ENCODE results near the gene CTDP1.

The CTDP1 gene

GRCh38 chr18:79744625-79745024 lies 65.0 kb downstream of the CTDP1 start:
- H3K9ac ChIP-seq (ENCODE audit: low read length): no peak overlapping the region
- no peak overlapping the region for H2AFZ ChIP-seq (ENCODE audit: low read depth, low read length)
- no peak overlapping the region for H2BK15ac ChIP-seq (ENCODE audit: low read depth, poor library complexity, severe bottlenecking)
- no peak overlapping the region for H2BK12ac ChIP-seq (ENCODE audit: low read length in 2 of 2)
- no peak overlapping the region for H4K8ac ChIP-seq (ENCODE audit: low read length)
- H2BK120ac ChIP-seq (ENCODE audit: low read depth, low read length): no peak overlapping the region
- no peak overlapping the region for H3K4me3 ChIP-seq (ENCODE audit: insufficient read depth in 1 of 2, low read depth in 1 of 2, low read length in 2 of 2)
- no peaks in the 10 kb centered on the region for H3K27me3 ChIP-seq (ENCODE audit: control insufficient read depth in 1 of 2, insufficient read depth in 1 of 2, low read length in 2 of 2)
- peaks cover 12% of the 10 kb centered on the region for H3K9me3 ChIP-seq (ENCODE audit: control insufficient read depth, low read length)
- H3K36me3 ChIP-seq (ENCODE audit: control insufficient read depth in 1 of 2, insufficient read depth in 2 of 2, low read depth in 1 of 2, low read length in 2 of 2): peaks cover 72 to 73% of the 10 kb centered on the region in 2 experiments
- H3K79me1 ChIP-seq (replicated peaks; ENCODE audit: low read length, poor library complexity, severe bottlenecking): peaks cover 27% of the 10 kb centered on the region
- H2BK5ac ChIP-seq (ENCODE audit: low read depth, low read length, poor library complexity, severe bottlenecking): no peak overlapping the region
- H3K14ac ChIP-seq (ENCODE audit: low read length in 2 of 2): no peak overlapping the region
- H3K23ac ChIP-seq (ENCODE audit: low read length in 2 of 2): no peak overlapping the region
- H3K4me1 ChIP-seq (ENCODE audit: control insufficient read depth, insufficient read depth, low read depth, low read length): no peaks in the 10 kb centered on the region
- no peak overlapping the region for H3K27ac ChIP-seq (ENCODE audit: low read length, poor library complexity, severe bottlenecking)
- WGBS: 92% methylated on average over 14 of the region's 14 CpGs
- no peak overlapping the region for H3K18ac ChIP-seq (ENCODE audit: low read depth in 1 of 2, low read length in 2 of 2)
- H4K91ac ChIP-seq (ENCODE audit: low read length): no peak overlapping the region
- DNase-seq: no peak
- H3K4me2 ChIP-seq (ENCODE audit: low read length, poor library complexity, severe bottlenecking): no peak overlapping the region
- H2AK5ac ChIP-seq (ENCODE audit: low read length, severe bottlenecking): no peak overlapping the region
- no peak overlapping the region for H3K4ac ChIP-seq (ENCODE audit: low read depth in 1 of 2, low read length in 2 of 2)

DNA sequence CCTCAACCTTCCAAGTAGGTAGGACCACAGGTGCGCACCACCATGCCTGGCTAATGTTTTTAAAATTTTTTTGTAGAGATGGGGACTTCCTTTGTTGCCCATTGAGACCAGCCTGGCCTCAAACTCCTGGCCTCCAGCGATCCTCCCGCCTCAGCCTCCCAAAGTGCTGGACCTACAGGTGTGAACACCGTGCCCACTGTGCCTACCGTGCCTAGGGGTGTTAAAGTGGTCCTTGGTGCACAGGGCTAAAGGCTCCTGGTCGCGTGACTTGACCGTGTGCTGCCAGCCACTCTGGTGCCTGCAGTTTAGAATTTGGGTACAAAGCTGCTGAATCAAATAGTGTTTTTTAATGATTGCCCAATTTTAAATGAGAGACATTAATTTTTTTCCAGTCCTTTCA lies 67.1 kb downstream of the CTDP1 start:
- peaks cover 7% of the 10 kb centered on the region for H3K9me3 ChIP-seq (ENCODE audit: control insufficient read depth, low read length)
- H3K27me3 ChIP-seq (ENCODE audit: control insufficient read depth in 1 of 2, insufficient read depth in 1 of 2, low read length in 2 of 2): no peaks in the 10 kb centered on the region
- no peak overlapping the region for H2BK12ac ChIP-seq (ENCODE audit: low read length in 2 of 2)
- no peak overlapping the region for H2BK5ac ChIP-seq (ENCODE audit: low read depth, low read length, poor library complexity, severe bottlenecking)
- no peak overlapping the region for H3K14ac ChIP-seq (ENCODE audit: low read length in 2 of 2)
- H4K91ac ChIP-seq (ENCODE audit: low read length): no peak overlapping the region
- no peak overlapping the region for H2BK120ac ChIP-seq (ENCODE audit: low read depth, low read length)
- 100% methylated on average over 7 of the region's 8 CpGs for WGBS
- no peak overlapping the region for H2AK5ac ChIP-seq (ENCODE audit: low read length, severe bottlenecking)
- H3K27ac ChIP-seq (ENCODE audit: low read length, poor library complexity, severe bottlenecking): no peak overlapping the region
- H3K23ac ChIP-seq (ENCODE audit: low read length in 2 of 2): no peak overlapping the region
- DNase-seq: no peak
- no peak overlapping the region for H3K4me2 ChIP-seq (ENCODE audit: low read length, poor library complexity, severe bottlenecking)
- H2AFZ ChIP-seq (ENCODE audit: low read depth, low read length): no peak overlapping the region
- no peak overlapping the region for H3K4ac ChIP-seq (ENCODE audit: low read depth in 1 of 2, low read length in 2 of 2)
- H4K8ac ChIP-seq (ENCODE audit: low read length): no peak overlapping the region
- H3K18ac ChIP-seq (ENCODE audit: low read depth in 1 of 2, low read length in 2 of 2): no peak overlapping the region
- peaks cover 33% of the 10 kb centered on the region for H3K79me1 ChIP-seq (replicated peaks; ENCODE audit: low read length, poor library complexity, severe bottlenecking)
- H3K4me3 ChIP-seq (ENCODE audit: insufficient read depth in 1 of 2, low read depth in 1 of 2, low read length in 2 of 2): no peak overlapping the region
- H3K4me1 ChIP-seq (ENCODE audit: control insufficient read depth, insufficient read depth, low read depth, low read length): peaks cover 2% of the 10 kb centered on the region
- H2BK15ac ChIP-seq (ENCODE audit: low read depth, poor library complexity, severe bottlenecking): no peak overlapping the region
- peaks cover 60% of the 10 kb centered on the region in 2 experiments for H3K36me3 ChIP-seq (ENCODE audit: control insufficient read depth in 1 of 2, insufficient read depth in 2 of 2, low read depth in 1 of 2, low read length in 2 of 2)
- no peak overlapping the region for H3K9ac ChIP-seq (ENCODE audit: low read length)

GRCh38 chr18:79747156-79747845 lies 67.7 kb downstream of the CTDP1 start:
- no peak overlapping the region for H4K91ac ChIP-seq (ENCODE audit: low read length)
- WGBS: 99% methylated on average over 35 of the region's 35 CpGs
- H3K4me2 ChIP-seq (ENCODE audit: low read length, poor library complexity, severe bottlenecking): no peak overlapping the region
- no peak overlapping the region for H3K18ac ChIP-seq (ENCODE audit: low read depth in 1 of 2, low read length in 2 of 2)
- no peaks in the 10 kb centered on the region for H3K27me3 ChIP-seq (ENCODE audit: control insufficient read depth in 1 of 2, insufficient read depth in 1 of 2, low read length in 2 of 2)
- peaks cover 2% of the 10 kb centered on the region for H3K4me1 ChIP-seq (ENCODE audit: control insufficient read depth, insufficient read depth, low read depth, low read length)
- no peak overlapping the region for H3K4me3 ChIP-seq (ENCODE audit: insufficient read depth in 1 of 2, low read depth in 1 of 2, low read length in 2 of 2)
- H3K4ac ChIP-seq (ENCODE audit: low read depth in 1 of 2, low read length in 2 of 2): no peak overlapping the region
- no peak overlapping the region for H3K14ac ChIP-seq (ENCODE audit: low read length in 2 of 2)
- H3K79me1 ChIP-seq (replicated peaks; ENCODE audit: low read length, poor library complexity, severe bottlenecking): peaks cover 33% of the 10 kb centered on the region
- no peak overlapping the region for H4K8ac ChIP-seq (ENCODE audit: low read length)
- no peak overlapping the region for H2AK5ac ChIP-seq (ENCODE audit: low read length, severe bottlenecking)
- peaks cover 54 to 56% of the 10 kb centered on the region in 2 experiments for H3K36me3 ChIP-seq (ENCODE audit: control insufficient read depth in 1 of 2, insufficient read depth in 2 of 2, low read depth in 1 of 2, low read length in 2 of 2)
- H3K9ac ChIP-seq (ENCODE audit: low read length): no peak overlapping the region
- H3K27ac ChIP-seq (ENCODE audit: low read length, poor library complexity, severe bottlenecking): no peak overlapping the region
- H2BK15ac ChIP-seq (ENCODE audit: low read depth, poor library complexity, severe bottlenecking): no peak overlapping the region
- H2BK120ac ChIP-seq (ENCODE audit: low read depth, low read length): no peak overlapping the region
- no peak overlapping the region for H2BK12ac ChIP-seq (ENCODE audit: low read length in 2 of 2)
- no peak overlapping the region for H2AFZ ChIP-seq (ENCODE audit: low read depth, low read length)
- H3K9me3 ChIP-seq (ENCODE audit: control insufficient read depth, low read length): peaks cover 3% of the 10 kb centered on the region
- DNase-seq: no peak
- H2BK5ac ChIP-seq (ENCODE audit: low read depth, low read length, poor library complexity, severe bottlenecking): no peak overlapping the region
- no peak overlapping the region for H3K23ac ChIP-seq (ENCODE audit: low read length in 2 of 2)

- Histone ChIP-seq H2AFZ (ENCODE audit: low read depth, low read length) (no peak overlapping the region), H3K36me3 (ENCODE audit: control insufficient read depth in 1 of 2, insufficient read depth in 2 of 2, low read depth in 1 of 2, low read length in 2 of 2) (peaks cover 49 to 51% of the 10 kb centered on the region in 2 experiments), H3K27ac (ENCODE audit: low read length, poor library complexity, severe bottlenecking) (no peak overlapping the region), H3K14ac (ENCODE audit: low read length in 2 of 2) (no peak overlapping the region), H3K9me3 (ENCODE audit: control insufficient read depth, low read length) (peaks cover 2% of the 10 kb centered on the region), H2BK5ac (ENCODE audit: low read depth, low read length, poor library complexity, severe bottlenecking) (no peak overlapping the region), H4K91ac (ENCODE audit: low read length) (no peak overlapping the region), H3K27me3 (ENCODE audit: control insufficient read depth in 1 of 2, insufficient read depth in 1 of 2, low read length in 2 of 2) (no peaks in the 10 kb centered on the region), H3K23ac (ENCODE audit: low read length in 2 of 2) (no peak overlapping the region), H3K4me3 (ENCODE audit: insufficient read depth in 1 of 2, low read depth in 1 of 2, low read length in 2 of 2) (peak overlapping the region in 1 of 2 experiments; percentile 14), H3K4me1 (ENCODE audit: control insufficient read depth, insufficient read depth, low read depth, low read length) (peaks cover 2% of the 10 kb centered on the region), H3K18ac (ENCODE audit: low read depth in 1 of 2, low read length in 2 of 2) (no peak overlapping the region), H3K9ac (ENCODE audit: low read length) (no peak overlapping the region), H3K4ac (ENCODE audit: low read depth in 1 of 2, low read length in 2 of 2) (no peak overlapping the region), H2BK15ac (ENCODE audit: low read depth, poor library complexity, severe bottlenecking) (no peak overlapping the region), H2BK12ac (ENCODE audit: low read length in 2 of 2) (no peak overlapping the region), H2BK120ac (ENCODE audit: low read depth, low read length) (no peak overlapping the region), H3K4me2 (ENCODE audit: low read length, poor library complexity, severe bottlenecking) (no peak overlapping the region), H2AK5ac (ENCODE audit: low read length, severe bottlenecking) (no peak overlapping the region), H3K79me1 (replicated peaks; ENCODE audit: low read length, poor library complexity, severe bottlenecking) (peaks cover 37% of the 10 kb centered on the region), H4K8ac (ENCODE audit: low read length) (no peak overlapping the region)
- 96% methylated on average over 35 of the region's 36 CpGs for WGBS
- DNase-seq: no peak
Observed at GRCh38 chr18:79748321-79749180, 68.9 kb downstream of the CTDP1 start.

All from mesenchymal stem cell (in vitro differentiated cells and primary cell).